ENCODE results near the gene MTSS2. TPM values are rescaled to one million over a fixed set of nuclear protein-coding genes. Genes with fewer than 3 reads are reported as not detected.
"Not testable (repeated sequence)": the region's sequence is repeated elsewhere in the genome, so short reads cannot be mapped to it uniquely, and the experiment has no call there.

MTSS2 gene
- total RNA-seq, 5 donors from 2014 or later (not counting 1 experiment from before 2014, with no cell fraction given): 2.2 to 7.1 (median 5.1) TPM

- H3K9me3 Mint-ChIP-seq: no peaks in the 10 kb centered on the region
- Histone ChIP-seq H3K27me3 (replicated peaks in 1 of 2; ENCODE audit: control insufficient read depth in 2 of 2, extremely low read depth in 1 of 2, insufficient read depth in 2 of 2, low read length in 1 of 2) (peaks cover 0 to 2% of the 10 kb centered on the region in 2 experiments), H3K4me3 (ENCODE audit: control insufficient read depth in 1 of 2, extremely low read depth in 1 of 2, low read length in 1 of 2) (no peak overlapping the region), H3K36me3 (ENCODE audit: control insufficient read depth in 2 of 2, extremely low read depth in 1 of 2, insufficient read depth in 1 of 2, low read length in 1 of 2) (peaks cover 0 to 6% of the 10 kb centered on the region in 2 donors), H3K4me1 (ENCODE audit: control insufficient read depth in 1 of 2, extremely low read depth in 1 of 2, insufficient read depth in 2 of 2, low read length in 2 of 2) (peaks cover 0 to 11% of the 10 kb centered on the region in 2 experiments), H3K27ac (ENCODE audit: low read length) (no peak overlapping the region), H3K9me3 (no peaks in the 10 kb centered on the region)
- DNase-seq (no peak), ATAC-seq (replicated peaks in 1 of 4) (no peak)
- no peak overlapping the region for H3K4me3 Mint-ChIP-seq
- peaks cover 5% of the 10 kb centered on the region for H3K36me3 Mint-ChIP-seq
- ChIA-PET CTCF (no interaction called here), POLR2A (no interaction called here)
- peaks cover 0 to 2% (median 0%) of the 10 kb centered on the region in 3 donors for H3K4me1 Mint-ChIP-seq
- no peaks in the 10 kb centered on the region for H3K27me3 Mint-ChIP-seq
- H3K27ac Mint-ChIP-seq: no peak overlapping the region
- 90% methylated on average over 17 of the region's 18 CpGs for WGBS (ENCODE audit: insufficient coverage)
Measured at GRCh38 chr16:70674221-70675014, 11.4 kb downstream of the MTSS2 start.

GRCh38 chr16:70670938-70671337, 14.9 kb downstream of the MTSS2 start:
- CTCF ChIA-PET; H3K9me3 Mint-ChIP-seq; POLR2A ChIA-PET; H3K27me3 Mint-ChIP-seq; H3K27me3 ChIP-seq (replicated peaks in 1 of 2; ENCODE audit: control insufficient read depth in 2 of 2, extremely low read depth in 1 of 2, insufficient read depth in 2 of 2, low read length in 1 of 2); H3K4me1 ChIP-seq (ENCODE audit: control insufficient read depth in 1 of 2, extremely low read depth in 1 of 2, insufficient read depth in 2 of 2, low read length in 2 of 2); H3K4me3 ChIP-seq (ENCODE audit: control insufficient read depth in 1 of 2, extremely low read depth in 1 of 2, low read length in 1 of 2); ATAC-seq (replicated peaks in 1 of 4); H3K4me1 Mint-ChIP-seq; H3K27ac ChIP-seq (ENCODE audit: low read length); H3K36me3 ChIP-seq (ENCODE audit: control insufficient read depth in 2 of 2, extremely low read depth in 1 of 2, insufficient read depth in 1 of 2, low read length in 1 of 2); DNase-seq; H3K9me3 ChIP-seq; H3K4me3 Mint-ChIP-seq; H3K27ac Mint-ChIP-seq: not testable (repeated sequence)
- H3K36me3 Mint-ChIP-seq: peaks cover 15% of the 10 kb centered on the region
- WGBS (ENCODE audit: insufficient coverage): 100% methylated on average over 2 of the region's 4 CpGs

- no peak overlapping the region for H3K27ac Mint-ChIP-seq
- H3K4me1 Mint-ChIP-seq: no peaks in the 10 kb centered on the region
- H3K36me3 Mint-ChIP-seq: peaks cover 19% of the 10 kb centered on the region
- no peaks in the 10 kb centered on the region for H3K4me1 ChIP-seq (ENCODE audit: control insufficient read depth in 1 of 2, extremely low read depth in 1 of 2, insufficient read depth in 2 of 2, low read length in 2 of 2)
- H3K27me3 ChIP-seq (replicated peaks in 1 of 2; ENCODE audit: control insufficient read depth in 2 of 2, extremely low read depth in 1 of 2, insufficient read depth in 2 of 2, low read length in 1 of 2): no peaks in the 10 kb centered on the region
- no peak overlapping the region for H3K4me3 Mint-ChIP-seq
- CTCF ChIA-PET: no interaction called here
- no peak overlapping the region for H3K27ac ChIP-seq (ENCODE audit: low read length)
- H3K36me3 ChIP-seq (ENCODE audit: control insufficient read depth in 2 of 2, extremely low read depth in 1 of 2, insufficient read depth in 1 of 2, low read length in 1 of 2): peaks cover 0 to 7% of the 10 kb centered on the region in 2 donors
- ATAC-seq (replicated peaks in 1 of 4): no peak
- H3K9me3 Mint-ChIP-seq: no peaks in the 10 kb centered on the region
- DNase-seq: no peak
- POLR2A ChIA-PET: no interaction called here
- no peak overlapping the region for H3K4me3 ChIP-seq (ENCODE audit: control insufficient read depth in 1 of 2, extremely low read depth in 1 of 2, low read length in 1 of 2)
- no peaks in the 10 kb centered on the region for H3K9me3 ChIP-seq
- H3K27me3 Mint-ChIP-seq: no peaks in the 10 kb centered on the region
- WGBS (ENCODE audit: insufficient coverage): 100% methylated on average over 1 of the region's 2 CpGs
Measured at GRCh38 chr16:70670175-70670574, 15.7 kb downstream of the MTSS2 start.

GRCh38 chr16:70665806-70666735, 19.8 kb downstream of the MTSS2 start:
- no peak overlapping the region for H3K27ac Mint-ChIP-seq
- H3K4me1 ChIP-seq (ENCODE audit: control insufficient read depth in 1 of 2, extremely low read depth in 1 of 2, insufficient read depth in 2 of 2, low read length in 2 of 2): no peaks in the 10 kb centered on the region
- CTCF ChIA-PET: no interaction called here
- H3K4me1 Mint-ChIP-seq: no peaks in the 10 kb centered on the region
- 92% methylated on average over 14 of the region's 22 CpGs for WGBS (ENCODE audit: insufficient coverage)
- no peak overlapping the region for H3K4me3 Mint-ChIP-seq
- no peaks in the 10 kb centered on the region for H3K9me3 ChIP-seq
- DNase-seq (no peak), ATAC-seq (replicated peaks in 1 of 4) (no peak)
- no peaks in the 10 kb centered on the region for H3K9me3 Mint-ChIP-seq
- peaks cover 19% of the 10 kb centered on the region for H3K36me3 Mint-ChIP-seq
- peaks cover 0 to 8% of the 10 kb centered on the region in 2 donors for H3K36me3 ChIP-seq (ENCODE audit: control insufficient read depth in 2 of 2, extremely low read depth in 1 of 2, insufficient read depth in 1 of 2, low read length in 1 of 2)
- H3K27me3 ChIP-seq (replicated peaks in 1 of 2; ENCODE audit: control insufficient read depth in 2 of 2, extremely low read depth in 1 of 2, insufficient read depth in 2 of 2, low read length in 1 of 2): no peaks in the 10 kb centered on the region
- POLR2A ChIA-PET: no interaction called here
- no peaks in the 10 kb centered on the region for H3K27me3 Mint-ChIP-seq
- no peak overlapping the region for H3K27ac ChIP-seq (ENCODE audit: low read length)
- H3K4me3 ChIP-seq (ENCODE audit: control insufficient read depth in 1 of 2, extremely low read depth in 1 of 2, low read length in 1 of 2): no peak overlapping the region

GRCh38 chr16:70665113-70665694, 20.6 kb downstream of the MTSS2 start:
- Mint-ChIP-seq H3K36me3 (peaks cover 15% of the 10 kb centered on the region), H3K27me3 (no peaks in the 10 kb centered on the region), H3K4me3 (no peak overlapping the region), H3K9me3 (no peaks in the 10 kb centered on the region), H3K27ac (no peak overlapping the region), H3K4me1 (no peaks in the 10 kb centered on the region)
- Histone ChIP-seq H3K27ac (ENCODE audit: low read length) (no peak overlapping the region), H3K36me3 (ENCODE audit: control insufficient read depth in 2 of 2, extremely low read depth in 1 of 2, insufficient read depth in 1 of 2, low read length in 1 of 2) (peaks cover 0 to 8% of the 10 kb centered on the region in 2 donors), H3K9me3 (no peaks in the 10 kb centered on the region), H3K4me3 (ENCODE audit: control insufficient read depth in 1 of 2, extremely low read depth in 1 of 2, low read length in 1 of 2) (no peak overlapping the region), H3K4me1 (ENCODE audit: control insufficient read depth in 1 of 2, extremely low read depth in 1 of 2, insufficient read depth in 2 of 2, low read length in 2 of 2) (peaks cover 0 to 3% of the 10 kb centered on the region in 2 experiments), H3K27me3 (replicated peaks in 1 of 2; ENCODE audit: control insufficient read depth in 2 of 2, extremely low read depth in 1 of 2, insufficient read depth in 2 of 2, low read length in 1 of 2) (no peaks in the 10 kb centered on the region)
- ChIA-PET POLR2A (no interaction called here), CTCF (no interaction called here)
- no peak for ATAC-seq (replicated peaks in 1 of 4)
- DNase-seq: no peak
- WGBS (ENCODE audit: insufficient coverage): 91% methylated on average over 4 of the region's 14 CpGs

- WGBS (ENCODE audit: insufficient coverage): 94% methylated on average over 34 of the region's 39 CpGs
- CTCF ChIA-PET: no interaction called here
Measured at GRCh38 chr16:70664325-70665112, 21.3 kb downstream of the MTSS2 start.

More at GRCh38 chr16:70664325-70665112, 21.3 kb downstream of the MTSS2 start:
- no peaks in the 10 kb centered on the region for H3K9me3 Mint-ChIP-seq
- no peak overlapping the region for H3K27ac ChIP-seq (ENCODE audit: low read length)
- H3K36me3 Mint-ChIP-seq: peaks cover 14% of the 10 kb centered on the region
- H3K27ac Mint-ChIP-seq: no peak overlapping the region
- DNase-seq (no peak), ATAC-seq (replicated peaks in 1 of 4) (no peak)
- POLR2A ChIA-PET: no interaction called here
- no peak overlapping the region for H3K4me3 Mint-ChIP-seq
- H3K4me1 Mint-ChIP-seq: no peaks in the 10 kb centered on the region
- no peak overlapping the region for H3K4me3 ChIP-seq (ENCODE audit: control insufficient read depth in 1 of 2, extremely low read depth in 1 of 2, low read length in 1 of 2)
- H3K27me3 ChIP-seq (replicated peaks in 1 of 2; ENCODE audit: control insufficient read depth in 2 of 2, extremely low read depth in 1 of 2, insufficient read depth in 2 of 2, low read length in 1 of 2): no peaks in the 10 kb centered on the region
- H3K4me1 ChIP-seq (ENCODE audit: control insufficient read depth in 1 of 2, extremely low read depth in 1 of 2, insufficient read depth in 2 of 2, low read length in 2 of 2): peaks cover 0 to 3% of the 10 kb centered on the region in 2 experiments
- H3K27me3 Mint-ChIP-seq: no peaks in the 10 kb centered on the region
- H3K36me3 ChIP-seq (ENCODE audit: control insufficient read depth in 2 of 2, extremely low read depth in 1 of 2, insufficient read depth in 1 of 2, low read length in 1 of 2): peaks cover 0 to 8% of the 10 kb centered on the region in 2 donors
- no peaks in the 10 kb centered on the region for H3K9me3 ChIP-seq

Measured in T-cell (primary cell).